Fibroblast of the aortic adventitia (primary cell): ENCODE data around the gene DGCR2. TPM values are rescaled to one million over a fixed set of nuclear protein-coding genes. Genes with fewer than 3 reads are reported as not detected.
"Not testable (repeated sequence)": the region's sequence is repeated elsewhere in the genome, so short reads cannot be mapped to it uniquely, and the experiment has no call there.

ENCODE experiments used
- DNase-seq: peaks from one replicate; pipeline ENCODE4 v3.0.0-alpha.2; 2010; ENCODE audit warnings: low read depth
- H3K4me3 ChIP-seq: 2 replicates; pipeline ENCODE4 v1.5.1; 2011; ENCODE audit warnings: low read depth, mild to moderate bottlenecking, control low read depth, low read length, moderate library complexity
- CTCF ChIP-seq: IDR thresholded peaks from 2 replicates; pipeline ENCODE4 v1.5.1; 2011; ENCODE audit warnings: mild to moderate bottlenecking, low read length, control low read depth, inconsistent platforms; ENCODE audit not compliant: insufficient read depth
- total RNA-seq: library from RNA; depleted of rRNA; stranded (reverse); fragments of >200 nt; gene quantifications from 2 replicates; pipeline ENCODE4 v1.2.3, GENCODE V29; 2012; ENCODE audit warnings: low replicate concordance

DGCR2 gene
- total RNA-seq, 1 donor = 29.2 TPM

GRCh38 chr22:19027371-19028059 is 94.7 kb downstream of the DGCR2 start:
- H3K4me3 ChIP-seq, DNase-seq: not testable (repeated sequence)

- not testable (repeated sequence) for H3K4me3 ChIP-seq, DNase-seq
Observed at GRCh38 chr22:19026080-19026479, 96.1 kb downstream of the DGCR2 start.

- not testable (repeated sequence) for DNase-seq, H3K4me3 ChIP-seq
Observed at GRCh38 chr22:19024956-19025489, 97.2 kb downstream of the DGCR2 start.

GRCh38 chr22:19023931-19024330 is 98.3 kb downstream of the DGCR2 start:
- H3K4me3 ChIP-seq, DNase-seq: not testable (repeated sequence)

- DNase-seq = no peak
- no peak overlapping the region for H3K4me3 ChIP-seq
- no peak for TF ChIP-seq CTCF
Observed at GRCh38 chr22:19022755-19023154, 99.5 kb downstream of the DGCR2 start.

GRCh38 chr22:19019679-19020032 is 102.6 kb downstream of the DGCR2 start:
- no peak overlapping the region for H3K4me3 ChIP-seq
- no peak for DNase-seq
- TF ChIP-seq CTCF = no peak

GRCh38 chr22:19019029-19019678 is 103.1 kb downstream of the DGCR2 start:
- DNase-seq = no peak
- H3K4me3 ChIP-seq = no peak overlapping the region
- TF ChIP-seq CTCF = no peak

- TF ChIP-seq CTCF = no peak
- no peak for DNase-seq
- no peak overlapping the region for H3K4me3 ChIP-seq
Observed at GRCh38 chr22:19018256-19018655, 104.0 kb downstream of the DGCR2 start.
